Amniotic epithelial cell (primary cell): ENCODE measurements around the gene KDM5B.
"Not testable (repeated sequence)": the region's sequence is repeated elsewhere in the genome, so short reads cannot be mapped to it uniquely, and the experiment has no call there.

Experiments
- DNase-seq: peaks from one replicate; pipeline ENCODE4 v3.0.0-alpha.2; 2010; ENCODE audit warnings: low read depth

The KDM5B gene

DNA sequence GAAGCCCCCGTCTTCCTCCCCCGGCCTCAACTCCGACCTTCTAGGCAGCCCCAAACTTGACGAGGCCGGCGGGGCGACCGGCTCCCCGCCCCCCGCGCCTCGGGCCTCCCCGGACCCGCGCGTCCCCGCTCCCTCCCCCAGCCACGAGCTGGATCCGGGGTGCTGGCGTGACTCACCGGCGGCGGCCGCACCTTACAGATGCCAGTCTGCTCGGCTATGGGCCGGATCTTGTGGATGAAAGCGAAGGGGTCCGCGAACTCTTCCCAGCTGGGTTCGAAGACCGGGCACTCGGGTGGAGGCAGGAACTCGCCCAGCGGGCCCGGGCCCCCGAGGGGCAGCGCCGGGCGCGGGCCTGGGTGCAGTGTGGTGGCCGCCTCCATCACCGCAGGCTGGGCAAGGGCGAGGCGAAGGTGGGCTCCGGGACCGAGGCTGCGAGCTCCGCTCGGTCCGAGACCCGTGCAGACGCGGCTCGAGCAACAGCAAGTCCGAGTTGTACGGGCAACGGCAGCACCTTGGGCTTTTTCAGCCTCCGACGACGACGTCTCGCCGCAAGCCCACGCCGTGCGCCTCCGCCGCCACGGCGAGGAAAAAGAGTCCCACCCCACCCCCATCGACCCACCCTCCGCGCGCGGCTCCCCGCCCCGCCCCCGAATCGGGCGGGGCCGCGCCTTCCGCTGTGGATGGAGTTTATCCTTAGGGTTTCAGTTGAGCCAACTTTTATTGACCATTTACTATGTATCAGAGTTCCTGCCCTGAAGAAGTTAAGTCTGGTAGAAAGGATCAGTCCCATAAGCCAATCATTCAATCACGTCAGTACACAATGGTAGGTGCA lies at the start of gene KDM5B:
Gene KDM5B (minus strand): TSS at position 496 of the 832 bp plus-strand sequence. CDS start 116 bp downstream, at position 380.
- DNase-seq: peak; percentile 80

DNA sequence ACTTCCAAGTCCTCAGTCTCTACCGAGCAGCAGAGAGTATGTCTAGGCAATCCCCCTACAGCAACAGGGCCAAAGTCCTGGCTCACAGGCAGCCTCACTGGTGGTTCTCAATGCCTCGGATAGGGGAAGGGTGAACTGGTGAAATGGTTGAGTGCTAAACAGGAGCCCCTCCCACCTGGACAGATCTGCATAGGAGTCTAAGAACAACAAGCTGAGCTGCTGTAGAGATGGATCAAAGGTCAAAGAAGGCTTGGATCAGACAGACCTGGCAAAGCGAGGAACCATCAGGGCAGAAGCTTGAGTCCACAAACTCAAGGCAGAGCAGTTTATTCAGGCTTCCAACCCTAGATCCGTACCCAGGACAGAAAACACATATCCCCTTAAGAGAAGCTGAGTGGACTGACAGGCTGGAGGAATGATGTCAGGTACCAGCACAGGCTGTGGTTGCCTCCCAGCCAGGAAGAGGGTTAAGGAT lies 49.0 kb upstream of the KDM5B start:
- no peak for DNase-seq

DNA sequence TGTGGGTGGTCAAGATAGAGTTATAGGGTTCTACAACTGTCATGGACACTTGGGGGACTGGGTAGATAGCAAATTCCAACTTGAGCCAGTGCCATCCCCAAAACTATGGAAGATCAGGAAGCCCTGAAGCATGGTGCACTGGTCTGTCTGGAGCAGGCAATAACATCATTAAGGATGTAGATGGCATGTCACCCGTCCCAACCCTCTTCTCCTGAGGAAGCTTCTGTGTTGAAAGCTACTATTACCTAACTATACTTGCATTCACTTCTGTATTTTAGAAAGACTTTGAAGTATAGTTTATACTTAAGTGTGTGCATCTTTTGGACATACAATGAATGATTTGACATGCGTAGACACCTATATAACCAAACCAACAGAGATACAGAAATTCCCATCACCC lies 47.8 kb upstream of the KDM5B start:
- no peak for DNase-seq

DNA sequence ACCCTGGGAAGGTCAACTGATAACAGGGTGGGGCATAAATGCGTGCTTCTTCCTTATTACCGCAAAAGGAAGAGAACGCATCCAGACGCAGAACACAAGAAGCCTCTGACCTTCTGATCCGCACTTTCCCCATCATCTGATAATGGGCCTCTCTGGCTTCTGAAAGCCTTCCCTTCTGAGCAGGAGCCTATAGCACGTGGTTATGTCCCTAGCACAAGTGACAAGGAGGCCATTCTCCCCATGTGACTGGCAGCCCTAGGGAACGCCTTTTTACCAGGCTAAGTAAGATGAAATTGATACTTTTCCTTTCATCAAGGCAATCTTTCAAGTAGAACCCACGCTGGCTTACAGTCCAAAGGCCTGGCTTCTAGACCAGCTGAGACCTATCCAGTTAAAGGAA lies 46.6 kb upstream of the KDM5B start:
- DNase-seq: no peak

DNA sequence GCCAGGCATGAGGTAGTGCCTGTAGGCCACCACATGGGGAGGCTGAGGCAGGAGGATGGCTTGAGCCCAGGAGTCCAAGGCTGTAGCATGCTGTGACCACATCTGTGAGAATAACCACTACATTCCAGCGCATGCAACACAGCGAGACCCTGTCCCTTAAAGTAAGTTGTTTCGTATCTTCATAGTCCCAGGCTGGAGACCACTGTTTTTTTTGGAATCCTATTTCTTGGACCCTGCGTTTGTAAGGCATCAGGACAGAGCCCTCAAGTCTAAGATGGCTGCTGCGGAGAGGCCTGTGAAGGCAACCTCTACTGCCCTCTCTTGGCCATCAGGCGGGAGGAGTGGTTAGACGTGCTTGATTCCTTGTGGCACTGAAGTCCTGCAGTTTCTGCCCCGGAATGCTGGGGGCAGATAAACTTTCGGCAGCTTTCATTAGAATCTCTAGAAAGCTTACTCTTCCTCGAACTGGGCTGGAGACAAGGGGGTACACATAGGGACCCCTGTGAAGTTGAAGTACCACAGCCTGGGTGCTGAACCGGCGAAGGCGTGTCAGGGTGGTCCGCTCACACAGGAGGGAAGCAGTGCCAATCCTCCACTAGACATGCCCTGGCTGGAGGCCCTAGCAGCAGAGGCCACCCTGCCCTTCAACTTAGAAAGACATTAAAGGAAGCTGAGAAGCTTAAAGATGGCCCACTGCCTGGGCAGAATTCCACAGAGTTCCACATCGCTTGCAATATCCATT lies 44.1 kb upstream of the KDM5B start:
- DNase-seq: peak; percentile 73

DNA sequence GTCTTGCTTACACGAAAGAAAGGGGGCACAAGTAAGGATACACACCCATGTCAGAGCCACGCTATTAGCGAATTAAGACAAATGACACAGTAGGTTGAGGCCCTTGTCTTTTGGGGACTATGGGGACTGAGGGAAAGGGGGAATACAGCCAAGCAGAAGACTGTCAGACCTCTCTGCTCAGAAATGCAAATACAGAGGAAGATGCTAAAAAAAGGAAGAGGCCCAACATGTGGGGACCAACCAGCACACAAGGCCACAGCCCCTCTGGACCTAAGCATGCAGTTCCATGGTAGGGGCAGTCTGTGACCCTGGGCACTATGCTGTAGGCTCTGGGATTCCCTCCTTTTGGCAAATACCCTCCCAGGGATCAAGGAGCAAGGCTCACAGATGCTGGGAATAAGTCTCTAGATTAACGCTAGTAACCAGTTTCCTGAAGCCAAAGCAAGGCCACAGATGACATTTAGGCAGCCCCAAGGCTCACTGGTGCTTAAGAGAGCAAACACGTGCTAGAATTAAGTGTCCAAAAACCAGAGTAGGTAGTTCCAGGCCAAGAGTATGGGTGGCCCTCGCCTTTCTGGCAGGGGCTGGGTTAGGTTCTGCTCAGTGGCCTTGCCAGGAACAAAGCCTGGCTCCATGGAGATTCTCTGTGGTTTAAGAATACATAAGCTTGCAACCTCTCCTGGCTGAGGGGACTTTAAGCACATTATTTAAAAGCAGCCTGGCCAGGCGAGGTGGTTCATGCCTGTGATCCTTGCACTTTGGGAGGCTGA lies 42.6 kb upstream of the KDM5B start:
- no peak for DNase-seq

DNA sequence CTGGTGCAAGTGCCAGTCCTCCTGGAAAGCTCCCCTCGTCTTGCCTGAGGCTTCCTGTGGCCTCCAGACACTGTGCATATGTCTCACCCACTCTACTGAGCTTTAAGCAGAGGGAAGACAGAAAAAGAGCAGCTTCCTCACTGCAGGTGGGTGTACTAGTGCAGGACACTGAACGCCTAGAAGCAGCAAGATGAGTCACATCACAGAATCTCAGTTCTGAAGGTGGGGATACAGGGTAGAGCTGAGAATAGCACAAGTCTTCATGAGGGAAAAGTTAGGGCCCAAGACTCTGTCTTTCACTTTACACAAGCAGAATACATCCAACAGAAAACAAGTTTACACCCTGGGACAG lies 39.9 kb upstream of the KDM5B start:
- DNase-seq: no peak

DNA sequence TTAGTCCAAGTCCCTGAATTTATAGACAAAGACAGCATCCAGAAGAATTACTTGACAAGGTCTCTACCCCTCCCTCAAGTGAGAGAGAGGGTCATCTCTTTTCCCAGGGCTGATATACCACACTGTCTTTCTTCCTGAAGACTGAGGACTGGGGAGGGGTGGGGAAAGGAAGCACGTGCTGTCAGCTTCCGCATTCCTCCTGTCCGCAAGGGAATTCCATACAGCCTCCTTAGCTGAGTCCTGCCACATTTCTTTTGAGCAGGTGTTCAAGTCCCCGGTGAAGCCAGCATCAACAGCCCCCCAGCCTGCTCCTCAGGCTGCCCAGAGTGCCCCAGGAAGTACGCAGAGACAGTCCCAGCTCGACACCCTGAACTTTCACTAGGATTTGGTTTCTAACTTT lies 36.7 kb upstream of the KDM5B start:
- DNase-seq: peak; percentile 50

DNA sequence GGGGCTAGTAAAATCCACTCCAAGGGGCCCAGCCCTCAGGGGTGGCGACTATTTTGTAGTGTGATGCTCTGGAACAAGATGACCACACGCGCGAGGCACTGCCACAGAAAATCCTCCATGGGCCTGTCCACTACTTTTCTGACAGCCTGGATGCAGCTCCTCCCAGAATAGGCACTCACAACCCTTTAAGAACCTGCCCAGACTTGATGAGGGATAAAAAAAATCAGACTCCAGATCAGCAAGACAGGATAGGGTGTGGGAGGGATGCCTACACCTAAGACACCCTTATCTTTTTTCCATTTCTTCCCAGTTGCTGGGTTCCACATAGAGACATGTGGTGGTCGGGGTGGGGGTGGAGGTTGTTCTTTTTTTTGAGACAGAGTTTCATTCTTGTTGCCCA lies 36.0 kb upstream of the KDM5B start:
- no peak for DNase-seq

DNA sequence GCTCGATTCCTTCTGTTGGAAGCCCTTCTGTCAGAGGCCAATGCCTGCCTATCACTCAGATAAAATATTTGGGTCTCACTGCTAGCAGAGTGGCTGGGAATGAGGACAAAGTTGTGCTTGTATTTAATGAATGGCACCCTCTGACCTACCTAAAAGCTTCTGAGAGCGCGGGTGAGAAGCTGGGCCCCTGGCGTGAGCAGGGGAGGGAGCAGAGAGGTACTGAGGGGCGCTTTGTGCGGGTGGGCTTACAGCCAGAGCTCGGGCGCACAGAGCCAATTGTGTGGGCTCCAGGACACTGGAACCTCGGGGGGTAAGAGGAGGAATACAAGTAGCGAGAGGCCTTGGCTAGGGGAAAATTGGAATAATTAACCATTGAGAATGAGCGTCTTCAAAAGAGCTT lies 34.9 kb upstream of the KDM5B start:
- no peak for DNase-seq

DNA sequence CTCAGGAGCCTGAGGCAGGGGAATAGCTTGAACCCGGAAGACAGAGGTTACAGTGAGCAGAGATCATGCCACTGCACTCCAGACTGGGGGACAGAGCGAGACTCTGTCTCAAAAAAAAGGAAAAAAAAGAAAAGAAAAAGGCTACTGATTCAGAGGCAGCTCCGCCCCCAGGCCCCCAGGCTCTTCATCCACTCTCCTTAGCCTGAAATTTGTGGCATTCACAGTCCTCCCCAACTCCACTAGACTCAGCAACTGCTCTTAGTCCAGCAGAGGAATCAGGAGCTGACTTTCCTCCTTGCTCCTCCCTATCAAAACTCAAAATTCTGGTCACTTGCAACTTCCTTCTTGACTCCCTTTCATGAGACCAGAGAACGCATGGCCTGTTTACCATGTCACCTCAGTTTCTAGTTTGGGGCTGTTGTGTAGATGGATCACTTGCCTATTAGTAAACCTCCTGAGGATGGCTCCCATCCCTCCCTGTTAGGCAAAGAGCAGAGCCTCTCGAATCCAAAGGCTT lies 29.6 kb upstream of the KDM5B start:
- DNase-seq: no peak

DNA sequence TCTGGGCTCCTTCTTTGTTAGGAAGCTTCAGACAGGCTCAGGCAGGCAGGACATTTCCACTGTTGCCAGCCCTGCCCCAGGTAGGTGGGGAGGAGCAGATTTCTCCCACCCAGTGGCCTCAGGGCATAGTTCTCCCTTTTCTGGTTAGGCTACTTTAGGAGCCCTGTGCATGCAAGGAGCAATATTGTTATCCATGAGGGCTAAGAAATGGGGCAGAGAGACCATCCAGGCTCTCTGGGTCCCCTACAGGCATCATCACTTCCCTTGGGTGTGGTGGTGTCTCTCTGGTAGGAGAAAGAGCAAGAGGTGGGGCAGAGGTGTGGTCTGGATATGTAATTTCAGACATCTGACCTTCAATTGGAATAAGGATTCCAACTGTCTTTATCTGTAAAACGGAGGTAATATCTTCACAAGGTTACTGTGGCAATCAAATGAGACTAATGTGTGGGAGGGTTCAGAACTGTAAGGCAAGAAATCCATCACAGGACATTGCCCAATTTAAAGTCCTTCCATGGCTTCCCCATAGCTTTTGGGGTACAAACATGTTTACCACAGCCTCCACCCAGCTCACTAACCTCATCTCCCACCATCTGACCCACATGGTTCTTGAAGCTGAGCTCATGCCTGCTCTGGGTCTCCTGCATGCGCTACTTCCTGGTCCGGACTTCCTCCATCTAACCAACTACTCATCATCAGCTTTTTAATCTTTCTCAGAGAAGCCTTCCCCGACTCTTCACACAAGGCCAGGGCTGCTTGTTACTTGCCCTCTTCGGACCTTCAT lies 28.6 kb upstream of the KDM5B start:
- peak; percentile 29 for DNase-seq

DNA sequence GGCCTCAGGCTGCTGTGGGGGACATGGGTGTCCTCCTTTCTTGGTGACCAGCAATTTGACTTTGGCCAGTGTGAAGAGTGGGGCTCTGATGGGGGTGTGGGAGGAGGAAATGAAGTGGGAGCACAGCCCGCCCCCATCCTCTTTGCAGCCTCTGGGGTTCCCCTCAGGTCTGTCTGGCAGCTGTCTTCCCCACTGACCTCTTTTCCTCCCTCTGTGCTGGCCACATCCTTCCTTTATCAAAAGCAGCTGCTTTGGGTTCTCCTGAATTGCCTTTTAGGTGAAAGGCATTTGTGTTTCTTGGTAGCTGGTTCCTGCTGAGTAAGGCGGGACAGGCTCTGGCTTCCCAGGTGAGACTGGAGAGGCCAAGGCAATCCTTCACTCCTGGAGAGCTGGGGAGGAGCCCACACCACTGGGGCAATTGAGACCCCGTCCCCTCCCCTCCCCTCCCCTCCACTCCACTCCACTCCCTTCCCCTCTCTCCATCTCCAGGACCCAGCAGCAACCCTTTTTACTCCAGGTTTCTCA lies 27.4 kb upstream of the KDM5B start:
- no peak for DNase-seq

DNA sequence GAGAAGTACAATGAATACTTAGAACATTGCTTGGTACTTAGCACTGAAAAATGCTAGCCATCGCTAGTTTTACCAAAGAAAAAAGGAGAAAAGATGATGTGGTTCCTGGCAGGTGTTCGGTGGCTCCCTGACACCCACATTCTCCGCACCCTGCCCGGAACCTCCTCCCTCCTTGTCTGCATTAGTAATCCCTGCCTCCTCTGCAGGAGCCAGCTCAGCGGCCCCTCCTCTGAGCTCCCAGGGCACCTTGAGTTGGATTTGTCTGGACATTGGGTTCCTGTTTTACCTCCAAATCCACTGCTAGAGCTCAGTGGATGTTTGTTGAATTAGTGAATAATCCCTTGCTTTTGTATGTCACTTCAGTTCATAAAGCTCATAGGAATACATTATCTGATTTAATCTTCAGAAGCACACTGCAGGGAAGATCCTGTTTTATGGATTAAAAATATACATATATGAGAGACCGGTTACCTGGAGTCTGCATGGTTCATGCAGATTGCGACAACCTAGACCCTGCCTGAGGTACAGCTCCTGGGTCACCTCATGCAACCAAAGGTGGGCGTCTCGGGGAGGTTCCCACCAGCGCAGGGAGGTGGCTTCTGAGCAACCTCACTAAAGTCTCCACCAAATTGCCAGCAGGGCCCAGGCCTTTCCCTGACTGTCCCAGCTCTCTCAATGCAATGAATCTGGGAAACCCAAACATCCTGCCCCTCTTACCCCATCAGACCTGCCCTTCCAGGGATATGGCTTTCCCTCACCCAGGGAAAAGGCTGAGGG lies 26.7 kb upstream of the KDM5B start:
- no peak for DNase-seq

DNA sequence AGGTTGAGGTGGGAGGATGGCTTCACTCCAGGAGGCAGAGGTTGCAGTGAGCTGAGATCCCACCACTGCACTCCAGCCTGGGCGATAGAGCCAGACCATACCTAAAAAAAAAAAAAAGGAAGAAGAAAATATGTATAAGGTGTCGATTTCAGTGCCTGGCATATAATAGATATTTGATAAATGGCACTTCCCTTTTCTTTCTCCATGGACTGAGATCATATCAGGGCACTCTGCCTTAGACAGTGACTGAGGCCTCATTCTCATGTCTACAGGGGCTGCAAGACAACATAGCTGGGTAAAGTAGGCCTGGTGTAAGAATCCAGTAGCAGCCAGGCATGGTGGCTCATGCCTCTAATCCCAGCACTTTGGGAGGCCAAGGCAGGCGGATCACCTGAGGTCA lies 23.7 kb upstream of the KDM5B start:
- no peak for DNase-seq

DNA sequence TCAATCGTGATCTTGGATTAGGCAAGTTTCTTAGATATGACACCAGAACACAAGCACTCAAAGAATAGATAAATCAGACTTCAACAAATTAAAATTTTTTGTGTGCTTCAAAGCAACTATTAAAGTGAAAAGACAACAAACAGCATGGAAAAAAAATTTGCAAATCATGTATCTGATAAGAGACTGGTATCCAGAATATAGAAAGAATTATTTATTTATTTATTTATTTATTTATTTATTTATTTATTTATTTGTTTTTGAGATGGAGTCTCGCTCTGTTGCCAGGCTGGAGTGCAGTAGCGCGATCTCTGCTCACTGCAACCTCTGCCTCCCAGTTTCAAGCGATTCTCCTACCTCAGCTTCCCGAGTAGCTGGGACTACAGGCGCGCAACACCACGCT lies 21.0 kb upstream of the KDM5B start:
- DNase-seq: not testable (repeated sequence)

DNA sequence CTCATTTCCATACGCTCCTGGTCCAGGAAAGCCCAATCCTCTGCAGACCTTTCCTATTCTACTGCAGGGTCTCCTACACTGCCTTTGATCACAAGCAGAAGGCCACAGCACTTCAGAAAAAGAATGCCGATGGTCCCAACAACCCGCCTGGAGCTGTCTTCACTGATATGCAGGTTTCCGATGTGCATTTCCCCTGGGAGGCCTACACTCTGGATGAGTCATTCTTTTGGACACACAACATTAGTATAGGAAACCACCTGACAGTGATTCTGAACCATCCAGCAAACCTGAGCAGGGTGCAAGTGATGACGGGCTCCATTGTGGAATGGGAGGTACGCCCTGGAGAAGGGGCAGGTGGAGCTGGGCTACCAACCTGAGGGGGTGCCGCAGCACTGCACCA lies 17.5 kb upstream of the KDM5B start:
- DNase-seq: no peak

DNA sequence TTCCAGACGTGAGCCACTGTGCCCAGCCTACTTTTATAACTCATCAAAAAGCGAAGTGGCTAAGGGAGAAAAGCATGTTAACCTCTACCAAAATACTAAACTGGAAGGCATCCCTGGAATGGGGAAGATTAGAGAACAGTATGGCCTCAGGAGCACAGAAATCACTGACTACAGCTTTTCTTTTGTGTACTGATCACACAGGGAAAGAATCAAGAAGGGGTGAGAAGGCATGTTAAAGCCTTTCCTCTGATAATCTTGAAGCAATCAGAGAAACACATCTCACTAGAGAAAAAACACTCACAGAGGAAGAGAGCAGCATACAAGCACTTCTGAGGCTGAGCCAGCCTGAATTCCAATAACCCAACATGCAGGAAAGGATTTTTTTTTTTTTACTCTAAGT lies 13.2 kb upstream of the KDM5B start:
- DNase-seq: peak; percentile 69

DNA sequence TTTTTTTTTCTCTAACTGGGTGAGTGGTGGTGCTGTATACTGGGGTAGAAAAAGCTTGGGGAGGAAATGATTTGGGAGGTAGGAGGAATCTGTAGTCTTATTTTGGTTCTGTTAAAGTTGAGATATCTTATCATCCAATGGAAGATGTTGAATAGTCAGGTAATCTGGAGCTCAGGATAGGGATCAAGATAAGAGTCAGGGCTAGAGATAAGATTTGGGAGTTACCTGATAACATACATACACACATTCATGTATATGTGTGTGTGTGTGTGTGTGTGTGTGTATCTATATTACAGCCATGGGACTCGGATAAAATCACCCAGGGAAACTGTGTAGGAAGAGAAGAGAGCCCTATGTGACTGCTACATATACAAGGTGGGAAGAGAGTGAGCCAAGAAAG lies 10.6 kb upstream of the KDM5B start:
- no peak for DNase-seq

DNA sequence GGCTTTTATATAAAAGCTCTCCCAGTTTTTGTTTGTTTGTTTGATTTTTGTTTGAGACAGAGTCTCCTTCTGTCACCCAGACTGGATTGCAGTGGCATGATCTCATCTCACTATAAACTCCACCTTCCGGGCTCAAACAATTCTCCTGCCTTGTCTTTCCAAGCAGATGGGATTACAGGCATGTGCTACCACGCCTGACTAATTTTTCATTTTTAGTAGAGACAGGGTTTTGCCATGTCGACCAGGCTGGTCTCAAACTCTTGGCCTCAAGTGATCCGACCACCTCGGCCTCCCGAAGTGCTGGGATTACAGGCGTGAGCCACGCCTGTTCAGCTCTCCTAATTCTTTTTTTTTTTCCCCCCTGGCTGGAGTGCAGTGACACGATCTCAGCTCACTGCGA lies 6.9 kb upstream of the KDM5B start:
- DNase-seq: no peak
